ENCODE data around the gene USP10.
A peak's percentile ranks its signal among the peaks of the same experiment; 100 is the strongest.

USP10 gene

GRCh38 chr16:84714028-84714427 lies 14.2 kb downstream of the USP10 start:
- DNase-seq = no peak
- no peak overlapping the region for H3K4me3 ChIP-seq (ENCODE audit: low read depth, low read length)
- no peak overlapping the region for H3K27ac ChIP-seq
- no peaks in the 10 kb centered on the region for H3K27me3 ChIP-seq (ENCODE audit: insufficient read depth, low read depth, severe bottlenecking)
- no peak for TF ChIP-seq CTCF (IDR thresholded peaks at IDR 0.05; ENCODE audit: low read depth, low read length)
- no peaks in the 10 kb centered on the region for H3K9me3 ChIP-seq (ENCODE audit: severe bottlenecking)
- no peaks in the 10 kb centered on the region for H3K36me3 ChIP-seq

DNA sequence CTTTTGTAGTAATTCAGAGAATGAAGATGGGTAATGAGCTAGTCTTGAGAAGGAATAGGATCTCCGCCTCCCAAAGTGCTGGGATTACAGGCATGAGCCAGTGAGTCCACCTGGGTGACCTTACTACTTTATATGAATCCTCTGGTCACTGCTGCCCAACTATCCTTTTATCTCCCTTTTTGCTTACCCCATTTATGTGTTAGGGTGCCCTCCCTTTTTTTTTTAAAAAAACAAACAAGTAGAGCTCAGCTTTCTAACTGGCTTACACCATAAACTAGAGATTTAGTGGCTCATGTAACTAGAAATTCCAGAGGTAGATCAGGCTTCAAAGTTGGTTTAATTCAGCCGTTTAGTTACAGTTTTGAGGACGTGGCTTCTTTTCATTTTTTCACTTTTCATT lies 15.6 kb downstream of the USP10 start:
- H3K27me3 ChIP-seq (ENCODE audit: insufficient read depth, low read depth, severe bottlenecking) = no peaks in the 10 kb centered on the region
- H3K4me3 ChIP-seq (ENCODE audit: low read depth, low read length) = no peak overlapping the region
- H3K27ac ChIP-seq = no peak overlapping the region
- TF ChIP-seq CTCF (IDR thresholded peaks at IDR 0.05; ENCODE audit: low read depth, low read length) = no peak
- no peaks in the 10 kb centered on the region for H3K36me3 ChIP-seq
- no peaks in the 10 kb centered on the region for H3K9me3 ChIP-seq (ENCODE audit: severe bottlenecking)
- no peak for DNase-seq

DNA sequence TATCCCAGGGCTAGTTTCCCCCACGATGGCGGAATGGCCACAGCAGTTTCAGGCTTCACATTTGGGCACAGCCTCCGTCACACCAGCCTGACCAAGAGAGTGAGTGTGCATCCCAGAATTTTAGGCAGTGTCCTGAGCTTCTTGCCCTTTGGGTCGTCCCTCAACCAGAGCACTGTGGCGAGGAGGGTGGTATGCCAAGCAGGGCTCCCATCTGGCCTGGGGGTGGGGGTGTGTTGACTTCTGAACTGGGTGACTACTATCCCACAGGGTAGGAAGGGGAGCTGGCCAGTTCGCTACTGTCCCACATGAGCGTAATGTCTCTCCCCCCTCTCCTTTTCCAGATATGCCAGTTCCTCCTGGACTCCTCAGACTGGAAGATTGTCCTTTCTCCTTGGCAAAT lies 16.1 kb downstream of the USP10 start:
- no peak for TF ChIP-seq CTCF (IDR thresholded peaks at IDR 0.05; ENCODE audit: low read depth, low read length)
- no peak for DNase-seq
- H3K9me3 ChIP-seq (ENCODE audit: severe bottlenecking) = no peaks in the 10 kb centered on the region
- no peaks in the 10 kb centered on the region for H3K27me3 ChIP-seq (ENCODE audit: insufficient read depth, low read depth, severe bottlenecking)
- no peak overlapping the region for H3K4me3 ChIP-seq (ENCODE audit: low read depth, low read length)
- no peak overlapping the region for H3K27ac ChIP-seq
- H3K36me3 ChIP-seq = no peaks in the 10 kb centered on the region

GRCh38 chr16:84716740-84717139 lies 16.9 kb downstream of the USP10 start:
- no peak for DNase-seq
- no peaks in the 10 kb centered on the region for H3K36me3 ChIP-seq
- no peak for TF ChIP-seq CTCF (IDR thresholded peaks at IDR 0.05; ENCODE audit: low read depth, low read length)
- no peak overlapping the region for H3K4me3 ChIP-seq (ENCODE audit: low read depth, low read length)
- H3K27me3 ChIP-seq (ENCODE audit: insufficient read depth, low read depth, severe bottlenecking) = no peaks in the 10 kb centered on the region
- H3K9me3 ChIP-seq (ENCODE audit: severe bottlenecking) = no peaks in the 10 kb centered on the region
- H3K27ac ChIP-seq = no peak overlapping the region

GRCh38 chr16:84717484-84717883 lies 17.7 kb downstream of the USP10 start:
- H3K4me3 ChIP-seq (ENCODE audit: low read depth, low read length) = no peak overlapping the region
- no peak for TF ChIP-seq CTCF (IDR thresholded peaks at IDR 0.05; ENCODE audit: low read depth, low read length)
- no peak overlapping the region for H3K27ac ChIP-seq
- DNase-seq = no peak
- no peaks in the 10 kb centered on the region for H3K27me3 ChIP-seq (ENCODE audit: insufficient read depth, low read depth, severe bottlenecking)
- H3K36me3 ChIP-seq = no peaks in the 10 kb centered on the region
- no peaks in the 10 kb centered on the region for H3K9me3 ChIP-seq (ENCODE audit: severe bottlenecking)

GRCh38 chr16:84720177-84720579 lies 20.4 kb downstream of the USP10 start:
- H3K9me3 ChIP-seq (ENCODE audit: severe bottlenecking) = no peaks in the 10 kb centered on the region
- no peak for TF ChIP-seq CTCF (IDR thresholded peaks at IDR 0.05; ENCODE audit: low read depth, low read length)
- H3K27ac ChIP-seq = peak overlapping the region; percentile 47
- H3K27me3 ChIP-seq (ENCODE audit: insufficient read depth, low read depth, severe bottlenecking) = no peaks in the 10 kb centered on the region
- H3K36me3 ChIP-seq = no peaks in the 10 kb centered on the region
- DNase-seq = peak; percentile 31
- no peak overlapping the region for H3K4me3 ChIP-seq (ENCODE audit: low read depth, low read length)

Data from WERI-Rb-1 (cell line).